ENCODE data around the gene PDCD1LG2.
"Not testable (repeated sequence)": the region's sequence is repeated elsewhere in the genome, so short reads cannot be mapped to it uniquely, and the experiment has no call there.

The PDCD1LG2 gene

DNA sequence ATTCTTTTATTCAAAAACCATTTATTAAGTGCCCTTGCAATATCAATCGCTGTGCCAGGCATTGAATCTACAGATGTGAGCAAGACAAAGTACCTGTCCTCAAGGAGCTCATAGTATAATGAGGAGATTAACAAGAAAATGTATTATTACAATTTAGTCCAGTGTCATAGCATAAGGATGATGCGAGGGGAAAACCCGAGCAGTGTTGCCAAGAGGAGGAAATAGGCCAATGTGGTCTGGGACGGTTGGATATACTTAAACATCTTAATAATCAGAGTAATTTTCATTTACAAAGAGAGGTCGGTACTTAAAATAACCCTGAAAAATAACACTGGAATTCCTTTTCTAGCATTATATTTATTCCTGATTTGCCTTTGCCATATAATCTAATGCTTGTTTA is 41.5 kb upstream of the PDCD1LG2 start:
- Histone ChIP-seq H3K9me3 (ENCODE audit: insufficient read depth, low read length) (no peaks in the 10 kb centered on the region), H3K79me2 (ENCODE audit: low read length) (no peaks in the 10 kb centered on the region), H3K9ac (ENCODE audit: low read length) (no peak overlapping the region), H3K36me3 (replicated peaks; ENCODE audit: low read depth, low read length) (peaks cover 13% of the 10 kb centered on the region), H3K4me3 (ENCODE audit: low read length) (no peak overlapping the region), H3K4me2 (ENCODE audit: low read length) (no peak overlapping the region), H3K4me1 (ENCODE audit: low read length) (peaks cover 28% of the 10 kb centered on the region), H3K27ac (ENCODE audit: low read length) (no peak overlapping the region), H2AFZ (ENCODE audit: low read depth, low read length) (no peak overlapping the region), H3K27me3 (ENCODE audit: low read depth, low read length) (no peaks in the 10 kb centered on the region), H4K20me1 (ENCODE audit: insufficient read depth, low read length) (no peaks in the 10 kb centered on the region)
- TF ChIP-seq, protein P1, sequence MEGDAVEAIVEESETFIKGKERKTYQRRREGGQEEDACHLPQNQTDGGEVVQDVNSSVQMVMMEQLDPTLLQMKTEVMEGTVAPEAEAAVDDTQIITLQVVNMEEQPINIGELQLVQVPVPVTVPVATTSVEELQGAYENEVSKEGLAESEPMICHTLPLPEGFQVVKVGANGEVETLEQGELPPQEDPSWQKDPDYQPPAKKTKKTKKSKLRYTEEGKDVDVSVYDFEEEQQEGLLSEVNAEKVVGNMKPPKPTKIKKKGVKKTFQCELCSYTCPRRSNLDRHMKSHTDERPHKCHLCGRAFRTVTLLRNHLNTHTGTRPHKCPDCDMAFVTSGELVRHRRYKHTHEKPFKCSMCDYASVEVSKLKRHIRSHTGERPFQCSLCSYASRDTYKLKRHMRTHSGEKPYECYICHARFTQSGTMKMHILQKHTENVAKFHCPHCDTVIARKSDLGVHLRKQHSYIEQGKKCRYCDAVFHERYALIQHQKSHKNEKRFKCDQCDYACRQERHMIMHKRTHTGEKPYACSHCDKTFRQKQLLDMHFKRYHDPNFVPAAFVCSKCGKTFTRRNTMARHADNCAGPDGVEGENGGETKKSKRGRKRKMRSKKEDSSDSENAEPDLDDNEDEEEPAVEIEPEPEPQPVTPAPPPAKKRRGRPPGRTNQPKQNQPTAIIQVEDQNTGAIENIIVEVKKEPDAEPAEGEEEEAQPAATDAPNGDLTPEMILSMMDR (IDR thresholded peaks at IDR 0.05; ENCODE audit: low read depth, low read length) = no peak

DNA sequence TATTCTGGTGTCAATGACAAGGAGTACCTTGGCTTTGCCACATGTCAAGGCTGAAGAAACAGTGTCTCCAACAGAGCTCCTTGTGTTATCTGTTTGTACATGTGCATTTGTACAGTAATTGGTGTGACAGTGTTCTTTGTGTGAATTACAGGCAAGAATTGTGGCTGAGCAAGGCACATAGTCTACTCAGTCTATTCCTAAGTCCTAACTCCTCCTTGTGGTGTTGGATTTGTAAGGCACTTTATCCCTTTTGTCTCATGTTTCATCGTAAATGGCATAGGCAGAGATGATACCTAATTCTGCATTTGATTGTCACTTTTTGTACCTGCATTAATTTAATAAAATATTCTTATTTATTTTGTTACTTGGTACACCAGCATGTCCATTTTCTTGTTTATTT is 40.2 kb upstream of the PDCD1LG2 start:
- H3K9ac ChIP-seq (ENCODE audit: low read length) = no peak overlapping the region
- no peaks in the 10 kb centered on the region for H3K9me3 ChIP-seq (ENCODE audit: insufficient read depth, low read length)
- H2AFZ ChIP-seq (ENCODE audit: low read depth, low read length) = no peak overlapping the region
- H3K4me2 ChIP-seq (ENCODE audit: low read length) = no peak overlapping the region
- no peaks in the 10 kb centered on the region for H3K79me2 ChIP-seq (ENCODE audit: low read length)
- no peak overlapping the region for H3K4me3 ChIP-seq (ENCODE audit: low read length)
- no peak overlapping the region for H3K27ac ChIP-seq (ENCODE audit: low read length)
- peaks cover 16% of the 10 kb centered on the region for H3K4me1 ChIP-seq (ENCODE audit: low read length)
- no peaks in the 10 kb centered on the region for H4K20me1 ChIP-seq (ENCODE audit: insufficient read depth, low read length)
- H3K27me3 ChIP-seq (ENCODE audit: low read depth, low read length) = no peaks in the 10 kb centered on the region
- H3K36me3 ChIP-seq (replicated peaks; ENCODE audit: low read depth, low read length) = peaks cover 7% of the 10 kb centered on the region
- TF ChIP-seq, protein P1 (IDR thresholded peaks at IDR 0.05; ENCODE audit: low read depth, low read length) = no peak
- no peak for TF ChIP-seq EZH2phosphoT487 (IDR thresholded peaks at IDR 0.05; ENCODE audit: low read depth)

DNA sequence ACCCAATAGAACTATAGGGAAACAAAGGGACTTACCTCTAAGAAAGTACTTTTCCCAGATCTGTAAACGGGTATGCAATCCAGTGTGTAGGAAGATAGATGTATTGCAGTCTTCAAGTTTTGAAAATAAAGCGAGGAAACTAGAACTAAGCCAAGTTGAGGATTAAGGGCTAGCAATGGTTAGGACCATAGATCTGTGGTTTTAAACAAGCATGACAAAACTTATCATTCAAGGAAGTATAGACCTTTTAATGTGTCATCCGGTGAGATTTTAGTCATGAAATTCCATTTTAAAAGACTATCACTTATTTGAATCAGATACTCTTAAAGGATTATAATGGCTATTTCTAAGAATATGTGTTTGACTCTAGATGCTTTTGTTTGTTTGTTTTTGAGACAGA is 39.5 kb upstream of the PDCD1LG2 start:
- Histone ChIP-seq H3K4me1 (ENCODE audit: low read length) (peaks cover 9% of the 10 kb centered on the region), H3K9ac (ENCODE audit: low read length) (no peak overlapping the region)

DNA sequence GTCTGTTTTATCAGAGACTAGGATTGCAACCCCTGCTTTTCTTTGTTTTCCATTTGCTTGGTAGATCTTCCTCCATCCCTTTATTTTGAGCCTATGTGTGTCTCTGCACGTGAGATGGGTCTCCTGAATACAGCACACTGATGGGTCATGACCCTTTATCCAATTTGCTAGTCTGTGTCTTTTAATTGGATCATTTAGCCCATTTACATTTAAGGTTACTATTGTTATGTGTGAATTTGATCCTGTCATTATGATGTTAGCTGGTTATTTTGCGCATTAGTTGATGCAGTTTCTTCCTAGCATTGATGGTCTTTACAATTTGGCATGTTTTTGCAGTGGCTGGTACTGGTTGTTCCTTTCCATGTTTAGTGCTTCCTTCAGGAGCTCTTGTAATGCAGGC is 34.7 kb upstream of the PDCD1LG2 start:
- H3K36me3 ChIP-seq (replicated peaks; ENCODE audit: low read depth, low read length); H3K79me2 ChIP-seq (ENCODE audit: low read length); H3K9ac ChIP-seq (ENCODE audit: low read length); H3K4me2 ChIP-seq (ENCODE audit: low read length); H3K9me3 ChIP-seq (ENCODE audit: insufficient read depth, low read length); H3K4me3 ChIP-seq (ENCODE audit: low read length); H4K20me1 ChIP-seq (ENCODE audit: insufficient read depth, low read length); H3K27me3 ChIP-seq (ENCODE audit: low read depth, low read length); H3K27ac ChIP-seq (ENCODE audit: low read length); H2AFZ ChIP-seq (ENCODE audit: low read depth, low read length): not testable (repeated sequence)
- H3K4me1 ChIP-seq (ENCODE audit: low read length) = peaks cover 26% of the 10 kb centered on the region

More for the DNA sequence above, 39.5 kb upstream of the PDCD1LG2 start:
- Histone ChIP-seq H3K36me3 (replicated peaks; ENCODE audit: low read depth, low read length) (peaks cover under 1% of the 10 kb centered on the region), H3K4me2 (ENCODE audit: low read length) (no peak overlapping the region), H3K27me3 (ENCODE audit: low read depth, low read length) (no peaks in the 10 kb centered on the region), H4K20me1 (ENCODE audit: insufficient read depth, low read length) (no peaks in the 10 kb centered on the region), H3K27ac (ENCODE audit: low read length) (no peak overlapping the region), H3K4me3 (ENCODE audit: low read length) (no peak overlapping the region), H3K9me3 (ENCODE audit: insufficient read depth, low read length) (no peaks in the 10 kb centered on the region), H2AFZ (ENCODE audit: low read depth, low read length) (no peak overlapping the region), H3K79me2 (ENCODE audit: low read length) (no peaks in the 10 kb centered on the region)
- no peak for TF ChIP-seq EZH2phosphoT487 (IDR thresholded peaks at IDR 0.05; ENCODE audit: low read depth)
- TF ChIP-seq, protein P1 (IDR thresholded peaks at IDR 0.05; ENCODE audit: low read depth, low read length) = no peak

DNA sequence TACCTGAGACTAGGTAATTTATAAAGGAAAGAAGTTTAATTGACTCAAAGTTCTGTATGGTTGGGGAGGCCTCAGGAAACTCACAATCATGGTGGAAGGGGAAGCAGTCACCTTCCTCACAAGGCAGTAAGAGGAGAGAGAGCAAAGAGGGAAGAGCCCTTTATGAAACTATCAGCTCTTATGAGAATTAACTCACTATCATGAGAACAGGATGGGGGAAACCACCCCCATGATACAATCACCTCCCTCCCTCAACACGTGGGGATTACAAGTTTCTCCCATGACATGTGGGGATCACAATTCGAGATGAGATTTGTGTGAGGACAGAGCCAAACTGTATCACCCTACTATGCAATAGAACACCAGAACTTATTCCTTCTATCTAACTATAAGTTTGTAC is 32.1 kb upstream of the PDCD1LG2 start:
- Histone ChIP-seq H3K4me1 (ENCODE audit: low read length) (peaks cover 43% of the 10 kb centered on the region), H3K4me3 (ENCODE audit: low read length) (no peak overlapping the region), H3K27me3 (ENCODE audit: low read depth, low read length) (no peaks in the 10 kb centered on the region), H3K36me3 (replicated peaks; ENCODE audit: low read depth, low read length) (no peaks in the 10 kb centered on the region), H3K9ac (ENCODE audit: low read length) (no peak overlapping the region), H3K79me2 (ENCODE audit: low read length) (no peaks in the 10 kb centered on the region), H3K9me3 (ENCODE audit: insufficient read depth, low read length) (no peaks in the 10 kb centered on the region), H3K27ac (ENCODE audit: low read length) (peak overlapping the region; percentile 34; the same call in 1 of the 2 replicates), H2AFZ (ENCODE audit: low read depth, low read length) (no peak overlapping the region), H4K20me1 (ENCODE audit: insufficient read depth, low read length) (no peaks in the 10 kb centered on the region), H3K4me2 (ENCODE audit: low read length) (no peak overlapping the region)
- TF ChIP-seq, protein P1 (IDR thresholded peaks at IDR 0.05; ENCODE audit: low read depth, low read length) = no peak
- TF ChIP-seq EZH2phosphoT487 (IDR thresholded peaks at IDR 0.05; ENCODE audit: low read depth) = no peak
